ENCODE results near the gene MAP2K5. TPM values are rescaled to one million over a fixed set of nuclear protein-coding genes. Genes with fewer than 3 reads are reported as not detected.

The MAP2K5 gene
- total RNA-seq, 4 donors from 2014 or later, result 7.7 to 15.1 (median 12.0) TPM

DNA sequence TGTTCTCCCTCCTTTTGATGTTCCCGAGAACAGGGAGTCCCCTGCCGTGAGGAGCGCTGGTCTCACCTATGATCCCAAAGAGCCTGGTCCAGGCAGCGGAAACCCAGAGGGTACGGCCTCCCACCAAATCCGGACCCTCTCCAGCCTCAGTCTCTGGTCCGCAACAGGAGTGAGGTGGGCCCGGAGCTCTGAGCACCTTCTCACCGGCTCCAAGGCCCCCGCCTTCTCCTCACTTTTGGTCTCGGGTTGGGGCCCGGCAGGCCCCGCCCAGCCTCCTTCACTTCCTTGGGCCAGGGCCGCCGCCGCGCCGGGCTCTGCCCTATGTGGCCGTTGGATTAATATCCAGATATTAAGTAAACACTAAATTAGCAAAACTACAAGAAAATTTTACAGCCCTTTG lies 277.1 kb downstream of the MAP2K5 start:
- peaks cover 0 to 49% (median 5%) of the 10 kb centered on the region in 3 donors for H3K4me1 ChIP-seq

DNA sequence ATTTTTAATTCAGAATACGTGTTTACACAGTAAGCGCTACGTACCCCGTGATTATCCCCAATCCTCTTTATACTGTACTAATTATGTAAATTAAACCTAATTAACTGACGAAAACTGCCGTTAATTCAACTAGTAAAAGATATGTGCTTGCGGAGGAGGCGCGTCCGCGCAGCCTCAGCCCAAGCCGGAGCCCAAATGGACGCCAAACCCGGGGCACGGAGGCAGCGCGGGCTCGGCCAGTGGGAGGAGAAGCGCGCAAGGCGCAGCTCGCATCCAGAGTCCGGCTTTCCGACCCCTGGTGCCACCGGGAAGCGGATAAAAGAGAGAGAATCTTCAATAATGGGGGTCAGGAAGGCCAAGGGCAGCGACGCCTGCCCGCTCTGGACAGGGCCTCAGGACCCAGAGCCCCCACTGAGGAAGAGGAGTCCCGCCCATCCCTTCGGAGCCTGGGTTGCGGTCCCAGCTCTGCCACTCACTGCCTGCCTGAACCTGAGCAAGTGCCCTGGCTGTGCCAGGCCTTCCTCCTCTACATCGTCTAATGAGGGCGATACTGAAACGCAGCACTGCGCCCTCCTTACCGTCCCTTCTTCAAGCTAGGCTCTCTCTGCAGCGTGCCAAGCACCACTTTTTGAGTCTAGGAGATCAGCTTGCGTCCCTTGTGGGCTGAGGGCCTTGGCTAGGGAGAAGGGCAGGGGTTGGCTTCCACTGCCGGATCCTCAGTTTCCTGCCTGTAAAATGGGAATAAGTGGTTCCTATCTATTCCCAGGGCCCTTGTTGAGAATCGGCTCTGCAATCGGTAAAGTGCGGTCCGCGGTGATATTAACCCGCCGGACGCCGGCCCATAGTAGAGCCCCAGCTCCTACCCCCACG lies 277.9 kb downstream of the MAP2K5 start:
- H3K27me3 ChIP-seq, result peaks cover 99% of the 10 kb centered on the region
- peaks cover 0 to 17% (median 0%) of the 10 kb centered on the region in 3 donors for H3K9me3 ChIP-seq
- WGBS, 2 donors (ENCODE audit: low coverage in 1 of 2), result 9 to 16% methylated on average over 11 to 21 of the region's 50 CpGs
- H3K4me1 ChIP-seq, result peaks cover 0 to 56% (median 11%) of the 10 kb centered on the region in 3 donors
- peaks cover 0 to 7% of the 10 kb centered on the region in 2 donors for H3K36me3 ChIP-seq
- ATAC-seq, result no peak
- TF ChIP-seq, protein P1, sequence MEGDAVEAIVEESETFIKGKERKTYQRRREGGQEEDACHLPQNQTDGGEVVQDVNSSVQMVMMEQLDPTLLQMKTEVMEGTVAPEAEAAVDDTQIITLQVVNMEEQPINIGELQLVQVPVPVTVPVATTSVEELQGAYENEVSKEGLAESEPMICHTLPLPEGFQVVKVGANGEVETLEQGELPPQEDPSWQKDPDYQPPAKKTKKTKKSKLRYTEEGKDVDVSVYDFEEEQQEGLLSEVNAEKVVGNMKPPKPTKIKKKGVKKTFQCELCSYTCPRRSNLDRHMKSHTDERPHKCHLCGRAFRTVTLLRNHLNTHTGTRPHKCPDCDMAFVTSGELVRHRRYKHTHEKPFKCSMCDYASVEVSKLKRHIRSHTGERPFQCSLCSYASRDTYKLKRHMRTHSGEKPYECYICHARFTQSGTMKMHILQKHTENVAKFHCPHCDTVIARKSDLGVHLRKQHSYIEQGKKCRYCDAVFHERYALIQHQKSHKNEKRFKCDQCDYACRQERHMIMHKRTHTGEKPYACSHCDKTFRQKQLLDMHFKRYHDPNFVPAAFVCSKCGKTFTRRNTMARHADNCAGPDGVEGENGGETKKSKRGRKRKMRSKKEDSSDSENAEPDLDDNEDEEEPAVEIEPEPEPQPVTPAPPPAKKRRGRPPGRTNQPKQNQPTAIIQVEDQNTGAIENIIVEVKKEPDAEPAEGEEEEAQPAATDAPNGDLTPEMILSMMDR (IDR thresholded peaks at IDR 0.05), result no peak
- TF ChIP-seq POLR2AphosphoS5 (IDR thresholded peaks at IDR 0.05) (no peak), POLR2A (IDR thresholded peaks at IDR 0.05) (no peak), EP300 (IDR thresholded peaks at IDR 0.05) (no peak)
- H3K27ac ChIP-seq, result no peak overlapping the region
- no peak overlapping the region for H3K4me3 ChIP-seq

More for the DNA sequence above, 277.1 kb downstream of the MAP2K5 start:
- Histone ChIP-seq H3K9me3 (peaks cover 0 to 25% (median 0%) of the 10 kb centered on the region in 3 donors), H3K36me3 (peaks cover 0 to 15% of the 10 kb centered on the region in 2 donors), H3K27ac (no peak overlapping the region), H3K27me3 (peaks cover 97% of the 10 kb centered on the region), H3K4me3 (no peak overlapping the region)
- TF ChIP-seq POLR2A (IDR thresholded peaks at IDR 0.05) (no peak), EP300 (IDR thresholded peaks at IDR 0.05) (no peak), POLR2AphosphoS5 (IDR thresholded peaks at IDR 0.05) (no peak)
- TF ChIP-seq, protein P1 (IDR thresholded peaks at IDR 0.05), result no peak
- 0% methylated on average over 2 of the region's 19 CpGs; no CpG with 5 or more reads in 1 of the 2 donors for WGBS, 2 donors (ENCODE audit: low coverage in 1 of 2)
- no peak for ATAC-seq

GRCh38 chr15:67820992-67821783 lies 278.7 kb downstream of the MAP2K5 start:
- Histone ChIP-seq H3K4me3 (no peak overlapping the region), H3K4me1 (peaks cover 0 to 64% (median 18%) of the 10 kb centered on the region in 3 donors), H3K9me3 (peaks cover 0 to 9% (median 0%) of the 10 kb centered on the region in 3 donors), H3K27ac (no peak overlapping the region), H3K27me3 (peaks cover 99% of the 10 kb centered on the region), H3K36me3 (no peaks in the 10 kb centered on the region)
- ATAC-seq, result peak; percentile 49
- TF ChIP-seq, protein P1 (IDR thresholded peaks at IDR 0.05), result no peak
- TF ChIP-seq POLR2AphosphoS5 (IDR thresholded peaks at IDR 0.05), result no peak
- TF ChIP-seq POLR2A (IDR thresholded peaks at IDR 0.05), result no peak
- no peak for TF ChIP-seq EP300 (IDR thresholded peaks at IDR 0.05)
- WGBS, 2 donors (ENCODE audit: low coverage in 1 of 2), result 4 to 8% methylated on average over 15 to 16 of the region's 39 CpGs

DNA sequence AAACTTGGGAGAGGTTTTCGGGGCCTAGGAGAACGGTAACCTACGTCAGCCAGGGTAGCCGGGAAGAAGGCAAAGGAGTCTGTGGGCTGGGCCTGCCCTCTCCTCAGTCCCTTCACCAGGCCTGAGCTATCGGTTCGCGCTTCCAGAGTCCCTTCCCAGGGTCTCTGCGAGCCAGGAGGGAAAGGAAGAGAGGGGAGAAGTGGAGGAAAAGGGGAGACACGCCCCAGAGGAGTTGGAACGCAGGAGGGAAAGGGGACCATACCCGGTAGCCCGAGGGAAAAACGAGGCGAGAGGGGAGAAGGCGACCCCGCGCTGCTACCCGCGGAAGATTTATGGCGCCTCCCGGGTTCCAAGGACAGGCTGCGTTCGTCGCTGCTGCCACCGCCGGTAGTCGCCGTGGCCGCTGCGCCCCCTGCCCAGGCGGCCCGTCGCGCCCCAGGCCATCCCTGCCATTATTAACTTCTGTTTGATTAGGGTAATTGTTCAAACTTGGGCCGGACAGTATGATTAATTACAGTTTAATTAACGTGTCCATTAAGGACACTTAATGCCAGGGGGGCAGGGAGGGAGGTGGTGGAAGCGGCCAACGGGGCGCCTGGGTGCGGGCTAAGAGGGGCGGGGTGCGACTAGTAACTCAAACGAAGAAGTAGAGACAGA lies 279.4 kb downstream of the MAP2K5 start:
- peaks cover 0 to 2% (median 0%) of the 10 kb centered on the region in 3 donors for H3K9me3 ChIP-seq
- no peak for ATAC-seq
- H3K36me3 ChIP-seq, result no peaks in the 10 kb centered on the region
- H3K27me3 ChIP-seq, result peaks cover 100% of the 10 kb centered on the region
- TF ChIP-seq POLR2AphosphoS5 (IDR thresholded peaks at IDR 0.05) (no peak), POLR2A (IDR thresholded peaks at IDR 0.05) (no peak), EP300 (IDR thresholded peaks at IDR 0.05) (no peak)
- TF ChIP-seq, protein P1 (IDR thresholded peaks at IDR 0.05), result no peak
- H3K4me1 ChIP-seq, result peaks cover 0 to 72% (median 23%) of the 10 kb centered on the region in 3 donors
- 1% methylated on average over 30 of the region's 43 CpGs; no CpG with 5 or more reads in 1 of the 2 donors for WGBS, 2 donors (ENCODE audit: low coverage in 1 of 2)
- no peak overlapping the region for H3K4me3 ChIP-seq
- H3K27ac ChIP-seq, result no peak overlapping the region
